ENCODE measurements around the gene E2F7.

Gene E2F7

DNA sequence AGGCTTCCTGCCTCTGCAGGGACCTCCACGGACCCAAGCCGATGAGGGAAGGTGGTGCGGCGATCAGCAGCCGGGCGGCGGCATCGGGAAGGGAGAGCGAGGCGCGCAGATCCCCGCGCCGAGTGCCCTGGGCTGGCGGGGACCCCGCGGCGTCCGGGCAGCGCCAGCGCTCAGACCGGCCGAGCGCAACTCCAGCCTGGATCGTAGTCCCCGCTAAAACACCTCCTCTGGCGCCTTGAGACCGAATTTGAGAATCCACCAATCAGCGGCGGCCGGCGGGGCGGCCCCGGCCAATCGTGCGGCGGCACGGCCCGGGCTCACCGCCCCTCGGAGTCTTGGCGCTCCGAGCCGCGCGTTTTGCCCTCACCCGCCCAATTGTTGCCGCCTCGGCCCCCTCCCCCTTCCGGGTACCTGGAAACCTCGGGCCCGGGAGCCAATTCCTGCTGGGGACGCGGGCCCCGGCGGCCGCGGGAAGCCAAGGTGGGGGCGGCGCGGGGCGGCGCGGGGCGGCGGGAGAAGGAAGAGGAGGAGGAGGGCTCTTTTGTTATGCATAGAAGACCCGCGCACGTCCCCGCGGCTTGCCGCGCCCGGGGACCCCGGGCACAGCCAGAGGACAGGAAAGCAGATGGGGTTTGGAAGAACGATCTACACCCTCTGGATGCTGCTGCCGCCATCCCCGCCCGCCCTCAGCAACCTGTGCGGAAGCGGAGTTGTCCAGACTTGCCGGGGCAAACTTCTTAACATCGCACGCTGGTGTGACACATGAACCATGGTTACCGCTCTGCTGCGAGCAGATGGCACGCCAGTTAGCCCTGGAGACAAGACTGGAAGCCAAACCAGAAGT lies at the start of gene E2F7:
TSS of gene E2F7 (minus strand) at position 209 of the 844 bp plus-strand sequence. CDS start 934 bp downstream, outside the sequence.
- peak; percentile 71 for DNase-seq (ENCODE audit: extremely low read depth, low read depth)
- no peak for TF ChIP-seq CTCF (IDR thresholded peaks at IDR 0.05; ENCODE audit: low read depth, low read length, missing control alignments)

DNA sequence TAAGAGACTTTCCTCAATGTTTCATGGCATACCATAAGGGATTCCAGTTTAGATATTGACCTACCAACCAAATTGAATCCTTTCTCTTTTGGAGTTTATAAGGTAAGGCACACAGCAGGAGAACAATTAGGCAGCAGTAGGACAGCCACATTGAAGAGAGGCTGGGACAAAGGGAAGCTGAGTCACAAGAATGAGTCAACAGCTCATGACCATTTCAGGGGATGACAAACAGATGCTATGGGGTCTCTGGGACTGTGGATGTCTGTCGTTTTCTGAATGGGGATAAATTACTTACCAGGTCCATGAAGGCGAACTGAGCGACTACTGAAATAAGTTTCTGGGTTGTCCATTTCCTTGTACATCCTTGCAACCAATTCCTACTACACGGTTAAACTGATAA lies 48.6 kb upstream of the E2F7 start:
- no peak for TF ChIP-seq CTCF (IDR thresholded peaks at IDR 0.05; ENCODE audit: low read depth, low read length, missing control alignments)
- no peak for DNase-seq (ENCODE audit: extremely low read depth, low read depth)
- H3K4me3 ChIP-seq (replicated peaks; ENCODE audit: low read depth, low read length) = no peak overlapping the region

More for the DNA sequence above, at the start of gene E2F7:
- H3K4me3 ChIP-seq (replicated peaks; ENCODE audit: low read depth, low read length) = peak within 1 kb of the TSS; percentile 84

DNA sequence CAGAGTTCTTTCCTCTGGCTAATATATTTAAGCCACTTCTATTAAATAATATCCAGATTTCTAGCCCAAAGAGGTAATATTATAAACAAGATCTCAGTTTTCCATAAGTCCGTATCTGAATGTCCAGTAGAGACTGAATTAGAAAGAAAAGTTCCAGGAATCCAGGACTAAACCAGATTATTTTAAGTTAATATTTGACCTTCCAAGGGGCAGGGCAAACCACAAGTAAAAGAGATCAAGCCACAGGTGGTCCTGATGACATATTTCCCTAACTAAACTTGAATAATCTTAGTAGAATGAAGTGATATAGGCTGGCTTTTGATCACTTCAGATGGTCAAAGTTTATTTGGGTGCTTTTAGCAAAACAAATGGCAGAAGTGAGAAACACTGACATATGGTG lies 43.3 kb upstream of the E2F7 start:
- no peak for TF ChIP-seq CTCF (IDR thresholded peaks at IDR 0.05; ENCODE audit: low read depth, low read length, missing control alignments)
- no peak for DNase-seq (ENCODE audit: extremely low read depth, low read depth)
- H3K4me3 ChIP-seq (replicated peaks; ENCODE audit: low read depth, low read length) = no peak overlapping the region

GRCh38 chr12:77107121-77107520 lies 41.8 kb upstream of the E2F7 start:
- no peak for DNase-seq (ENCODE audit: extremely low read depth, low read depth)
- H3K4me3 ChIP-seq (replicated peaks; ENCODE audit: low read depth, low read length) = no peak overlapping the region
- no peak for TF ChIP-seq CTCF (IDR thresholded peaks at IDR 0.05; ENCODE audit: low read depth, low read length, missing control alignments)

DNA sequence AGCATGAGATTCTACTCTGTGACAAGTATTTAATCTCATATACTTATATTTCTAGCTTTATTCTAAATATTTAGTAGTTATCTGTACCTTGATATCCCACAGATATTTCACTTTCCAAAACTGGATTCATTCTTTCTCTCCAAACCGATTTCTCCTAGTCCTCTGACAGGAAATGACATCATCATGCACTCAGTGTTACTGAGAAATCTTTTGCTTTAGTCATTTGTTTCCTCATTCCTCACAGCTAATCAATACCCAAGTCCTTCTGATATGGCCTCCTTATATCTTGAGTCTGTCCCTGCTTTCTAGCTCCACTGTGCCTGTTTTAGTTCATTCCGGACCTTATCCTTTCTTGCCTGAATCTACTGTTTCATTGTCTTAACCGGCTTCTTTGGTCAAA lies 39.4 kb upstream of the E2F7 start:
- no peak for TF ChIP-seq CTCF (IDR thresholded peaks at IDR 0.05; ENCODE audit: low read depth, low read length, missing control alignments)
- no peak for DNase-seq (ENCODE audit: extremely low read depth, low read depth)
- no peak overlapping the region for H3K4me3 ChIP-seq (replicated peaks; ENCODE audit: low read depth, low read length)

DNA sequence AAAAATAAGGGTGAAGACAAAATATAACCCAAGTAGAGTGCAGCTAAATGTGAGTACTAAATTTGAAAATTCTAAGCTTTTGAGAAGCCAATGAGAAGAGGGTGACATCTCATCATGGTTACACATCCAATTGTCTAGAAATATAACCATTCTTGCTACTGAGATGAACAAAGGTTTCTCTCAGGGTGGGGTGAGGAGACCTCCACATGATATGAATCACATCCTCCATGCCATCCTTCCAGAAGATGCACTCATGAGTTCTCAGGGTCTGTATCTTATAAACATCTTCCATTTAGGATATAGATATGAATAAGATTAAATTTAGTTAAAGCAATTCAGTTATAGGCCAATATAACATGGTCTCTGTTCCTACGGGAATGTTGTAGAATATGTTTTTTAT lies 38.9 kb upstream of the E2F7 start:
- TF ChIP-seq CTCF (IDR thresholded peaks at IDR 0.05; ENCODE audit: low read depth, low read length, missing control alignments) = no peak
- no peak for DNase-seq (ENCODE audit: extremely low read depth, low read depth)
- no peak overlapping the region for H3K4me3 ChIP-seq (replicated peaks; ENCODE audit: low read depth, low read length)

Measured in HFF-Myc (cell line).